ENCODE data around the gene ARX. TPM values are rescaled to one million over a fixed set of nuclear protein-coding genes. Genes with fewer than 3 reads are reported as not detected.

The ARX gene
- total RNA-seq, 1 experiment from 2014 or later = 0.24 TPM

GRCh38 chrX:25012793-25013631, 2.8 kb downstream of the ARX start:
- no peak for TF ChIP-seq CTCF (conservative IDR thresholded peaks at IDR 0.05)
- Histone ChIP-seq H4K8ac (replicated peaks; ENCODE audit: insufficient read length, low read depth, low read length) (no peak overlapping the region), H2BK12ac (ENCODE audit: insufficient read length, low read depth, low read length) (no peak overlapping the region), H3K14ac (ENCODE audit: insufficient read depth, low read length) (no peak overlapping the region), H3K79me2 (ENCODE audit: insufficient read depth, low read length) (no peaks in the 10 kb centered on the region), H3K4me1 (ENCODE audit: insufficient read depth, low read length) (no peaks in the 10 kb centered on the region; the same call in 1 of the 2 replicates), H3K23ac (ENCODE audit: insufficient read length, low read depth, low read length) (no peak overlapping the region), H2BK120ac (ENCODE audit: low read depth, low read length, poor library complexity, severe bottlenecking) (no peak overlapping the region), H3K27me3 (ENCODE audit: insufficient read depth, low read length) (peaks cover 91% of the 10 kb centered on the region), H3K23me2 (ENCODE audit: insufficient read length, low read depth, low read length, poor library complexity, severe bottlenecking) (peaks cover 15% of the 10 kb centered on the region), H2BK20ac (ENCODE audit: low read depth, low read length, poor library complexity, severe bottlenecking) (no peak overlapping the region), H3K9ac (ENCODE audit: extremely low read depth, insufficient read length, low read length) (no peak overlapping the region), H3K9me3 (ENCODE audit: control insufficient read depth, low read depth, low read length) (no peaks in the 10 kb centered on the region), H4K20me1 (ENCODE audit: control insufficient read depth, insufficient read depth, insufficient read length) (no peaks in the 10 kb centered on the region), H3K79me1 (ENCODE audit: insufficient read depth, low read depth, low read length, poor library complexity, severe bottlenecking) (no peaks in the 10 kb centered on the region), H3K4me2 (ENCODE audit: insufficient read depth, insufficient read length, low read length) (peak overlapping the region; percentile 61), H3K18ac (ENCODE audit: insufficient read length, low read depth, low read length) (no peak overlapping the region), H2AFZ (ENCODE audit: low read length) (no peak overlapping the region), H2AK5ac (ENCODE audit: insufficient read length, low read length) (no peak overlapping the region), H4K91ac (ENCODE audit: insufficient read length, low read depth, low read length) (no peak overlapping the region), H3T11ph (ENCODE audit: low read length) (no peak overlapping the region), H3K27ac (ENCODE audit: insufficient read length, low read depth, low read length) (no peak overlapping the region), H2BK5ac (ENCODE audit: insufficient read length, low read length) (no peak overlapping the region), H3K56ac (ENCODE audit: insufficient read length, low read depth, low read length) (no peak overlapping the region), H2BK15ac (ENCODE audit: low read depth, low read length) (no peak overlapping the region; the same call in 1 of the 2 replicates), H3K4ac (ENCODE audit: low read depth, low read length) (no peak overlapping the region), H4K5ac (ENCODE audit: insufficient read length, low read depth, low read length) (no peak overlapping the region)
- H3K9me3 Mint-ChIP-seq = peaks cover 4 to 5% of the 10 kb centered on the region in 2 experiments; a peak in 3 of 5 replicates
- peak overlapping the region; percentile 43 to 76 for H3K4me3 Mint-ChIP-seq
- H3K27me3 Mint-ChIP-seq (ENCODE audit: low read depth) = peaks cover 98% of the 10 kb centered on the region
- no peak overlapping the region for H3K27ac Mint-ChIP-seq
- peak; percentile 74 for DNase-seq
- peaks cover 0 to under 1% (median 0%) of the 10 kb centered on the region in 3 experiments; a peak in 1 of 7 replicates for H3K36me3 Mint-ChIP-seq (ENCODE audit: insufficient read depth in 1 of 3, low read depth in 3 of 3)
- no CpG with 5 or more reads among the region's 105 CpGs for WGBS (ENCODE audit: extremely low coverage, insufficient read length, low lambda C conversion rate)
- peaks cover 35 to 76% of the 10 kb centered on the region in 2 experiments for H3K4me1 Mint-ChIP-seq
